HG03575 (cell line): Measurements from ENCODE around the gene CTXN1.
"Not testable (repeated sequence)": the region's sequence is repeated elsewhere in the genome, so short reads cannot be mapped to it uniquely, and the experiment has no call there.

ENCODE experiments used
- ATAC-seq: cut with Tn5 transposase; IDR thresholded peaks from one replicate; pipeline ENCODE4 v1.9.1; 2021; ENCODE audit not compliant: unreplicated experiment, insufficient number of reproducible peaks, low FRiP score; ENCODE audit errors: extremely low read depth

The CTXN1 gene

GRCh38 chr19:7928334-7928706 is 2.4 kb upstream of the CTXN1 start:
- no peak for ATAC-seq

- ATAC-seq, result no peak
Observed at GRCh38 chr19:7927605-7928333, 1.8 kb upstream of the CTXN1 start.

GRCh38 chr19:7926727-7927604 is 1.0 kb upstream of the CTXN1 start:
- ATAC-seq, result no peak

- no peak for ATAC-seq
Observed at GRCh38 chr19:7925171-7925851, 624 bp downstream of the CTXN1 start.

- ATAC-seq, result no peak
Observed at GRCh38 chr19:7924651-7925170, 1.2 kb downstream of the CTXN1 start.

GRCh38 chr19:7924241-7924640 is 1.7 kb downstream of the CTXN1 start:
- no peak for ATAC-seq

GRCh38 chr19:7923295-7924191 is 2.4 kb downstream of the CTXN1 start:
- no peak for ATAC-seq

- no peak for ATAC-seq
Observed at GRCh38 chr19:7922836-7923195, 3.1 kb downstream of the CTXN1 start.

GRCh38 chr19:7921967-7922835 is 3.7 kb downstream of the CTXN1 start:
- ATAC-seq, result no peak

GRCh38 chr19:7921302-7921966 is 4.5 kb downstream of the CTXN1 start:
- no peak for ATAC-seq

GRCh38 chr19:7920519-7921301 is 5.2 kb downstream of the CTXN1 start:
- ATAC-seq, result no peak

GRCh38 chr19:7919610-7920518 is 6.1 kb downstream of the CTXN1 start, which contains the start of gene SNAPC2:
TSS of gene SNAPC2 (plus strand) at chr19:7920338. CDS start at chr19:7920367, 29 bp downstream.
- no peak for ATAC-seq

GRCh38 chr19:7918615-7919421 is 7.1 kb downstream of the CTXN1 start:
- no peak for ATAC-seq

GRCh38 chr19:7918062-7918614 is 7.8 kb downstream of the CTXN1 start:
- ATAC-seq, result not testable (repeated sequence)
